Activated CD4-positive, CD25-positive, alpha-beta regulatory T cell treated with anti-CD3 and anti-CD28 coated beads, Interleukin-2, amount 50 U/mL, for 72 hours (primary cell): ENCODE measurements around the gene XCL2.
"Not testable (repeated sequence)": the region's sequence is repeated elsewhere in the genome, so short reads cannot be mapped to it uniquely, and the experiment has no call there.

Experiments
- DNase-seq: peaks from one replicate; pipeline ENCODE4 v3.0.0; 2021

XCL2 gene

DNA sequence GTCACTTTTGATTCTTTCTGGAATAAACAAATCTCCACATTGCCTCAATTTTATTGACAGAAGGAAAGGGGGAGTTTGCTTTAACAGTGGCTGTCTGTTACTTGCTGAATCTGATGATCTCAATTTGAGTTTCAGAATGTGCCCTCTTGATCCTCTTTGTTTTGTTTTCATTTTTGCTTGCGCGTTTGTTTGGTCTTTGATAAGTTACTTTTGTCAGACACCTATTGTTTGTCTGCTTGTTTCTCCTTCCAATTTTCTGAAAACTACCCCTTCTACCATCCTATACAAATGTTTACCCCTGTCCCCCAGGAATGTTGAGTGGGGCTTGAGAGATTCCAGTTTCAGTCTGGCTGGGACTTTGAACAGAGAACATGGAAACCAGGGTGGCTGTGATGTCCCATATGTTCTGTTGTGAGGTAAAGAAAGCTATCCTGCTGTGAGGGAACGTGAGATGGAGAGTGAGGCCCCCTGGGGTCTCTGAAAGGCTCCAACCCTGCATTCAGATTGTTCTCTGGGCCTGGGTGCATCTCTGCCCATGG is 11.8 kb upstream of the XCL2 start:
- no peak for DNase-seq

- no peak for DNase-seq
These were observed 11.0 kb upstream of the XCL2 start for GRCh38 chr1:168554603-168555483.

DNA sequence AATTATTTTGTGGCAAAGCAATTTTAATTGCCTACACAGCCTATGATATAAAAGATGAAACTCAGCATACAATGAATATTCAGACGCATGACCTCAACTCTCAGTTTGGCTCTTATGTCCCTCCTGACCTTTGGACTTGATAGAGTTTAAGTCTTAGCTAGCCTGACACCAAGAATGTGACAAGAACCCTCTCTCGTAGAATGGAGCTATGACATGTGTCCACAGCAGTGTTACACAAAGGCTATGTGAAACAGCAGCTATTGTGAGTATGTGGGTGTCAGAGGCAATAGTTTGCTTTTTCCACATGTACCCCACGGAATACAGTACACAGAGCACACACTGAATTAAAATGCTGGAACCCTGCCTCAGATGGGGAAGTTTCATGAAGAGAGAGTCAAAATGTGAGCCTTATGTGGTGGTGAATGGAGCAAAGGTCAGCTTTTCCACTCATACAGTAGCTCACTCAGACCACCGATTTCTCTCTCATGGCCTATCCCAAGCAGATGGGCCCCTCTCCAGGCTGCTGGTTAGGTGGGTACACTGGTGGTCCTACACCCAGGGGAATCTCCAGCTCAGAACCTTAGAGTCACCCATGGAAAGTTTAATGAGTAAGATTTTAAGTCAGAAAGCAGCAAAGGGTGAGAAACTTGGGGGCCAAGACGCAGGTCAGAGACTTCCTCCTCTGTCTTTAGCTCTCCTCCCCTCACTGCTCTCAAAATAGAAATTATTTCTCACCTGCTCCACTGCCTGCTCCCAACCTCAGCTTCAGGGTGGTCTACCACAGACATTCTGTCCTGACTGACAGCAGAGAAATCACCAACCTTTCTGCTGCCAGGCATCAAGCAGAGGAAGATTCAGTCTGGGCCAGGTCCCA is 10.1 kb upstream of the XCL2 start:
- no peak for DNase-seq

DNA sequence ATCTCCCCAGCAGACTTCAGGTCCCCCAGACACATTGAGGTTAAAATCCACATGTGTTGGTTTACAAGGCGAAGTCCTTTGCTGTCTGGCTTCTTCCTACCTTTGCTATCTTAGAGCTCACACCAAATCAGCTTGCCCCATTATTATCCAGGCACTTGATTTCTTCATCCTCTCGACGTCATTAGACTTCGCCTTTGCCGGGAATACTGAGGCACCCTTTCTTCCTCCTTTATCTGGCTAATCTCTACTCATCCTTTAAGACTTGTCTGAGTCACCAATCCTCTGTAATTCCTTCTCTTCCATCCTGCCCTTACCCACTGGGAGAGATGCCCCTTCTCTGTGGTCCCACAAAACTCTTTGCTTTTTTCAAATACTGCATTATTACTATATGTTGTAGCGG is 9.2 kb upstream of the XCL2 start:
- no peak for DNase-seq

GRCh38 chr1:168551688-168552087 is 7.9 kb upstream of the XCL2 start:
- no peak for DNase-seq

- no peak for DNase-seq
These were observed 7.2 kb upstream of the XCL2 start for GRCh38 chr1:168550971-168551370.

DNA sequence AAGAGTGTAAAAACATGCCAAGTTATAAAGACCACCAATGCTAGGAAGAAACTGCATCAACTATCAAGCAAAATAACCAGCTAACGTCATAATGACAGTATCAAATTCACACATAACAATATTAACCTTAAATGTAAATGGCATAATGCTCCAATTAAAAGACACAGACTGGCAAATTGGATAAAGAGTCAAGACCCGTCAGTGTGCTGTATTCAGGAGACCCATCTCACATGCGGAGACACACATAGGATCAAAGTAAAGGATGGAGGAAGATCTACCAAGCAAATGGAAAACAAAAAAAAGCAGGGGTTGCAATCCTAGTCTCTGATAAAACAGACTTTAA is 2.7 kb upstream of the XCL2 start:
- not testable (repeated sequence) for DNase-seq

GRCh38 chr1:168545678-168546552 is 2.1 kb upstream of the XCL2 start:
- not testable (repeated sequence) for DNase-seq

DNA sequence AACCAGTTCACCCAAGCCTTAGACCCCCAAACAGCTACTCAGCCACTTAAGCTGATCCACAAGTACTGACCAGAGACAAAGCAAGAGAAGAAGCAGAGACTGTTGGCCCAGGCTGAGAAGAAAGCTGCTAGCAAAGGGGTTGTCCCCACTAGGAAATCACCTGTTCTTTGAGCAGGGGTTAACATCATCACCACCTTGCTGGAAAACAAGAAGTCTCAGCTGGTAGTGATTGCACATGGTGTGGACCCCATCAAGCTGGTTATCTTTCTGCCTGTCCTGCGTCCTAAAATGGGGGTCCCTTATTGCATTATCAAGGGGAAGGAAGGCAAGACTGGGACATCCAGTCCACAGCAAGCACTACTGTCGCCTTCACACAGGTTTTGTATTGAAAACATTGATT is 819 bp downstream of the XCL2 start:
- DNase-seq = not testable (repeated sequence)

GRCh38 chr1:168540798-168541197 is 3.0 kb downstream of the XCL2 start:
- DNase-seq = not testable (repeated sequence)

DNA sequence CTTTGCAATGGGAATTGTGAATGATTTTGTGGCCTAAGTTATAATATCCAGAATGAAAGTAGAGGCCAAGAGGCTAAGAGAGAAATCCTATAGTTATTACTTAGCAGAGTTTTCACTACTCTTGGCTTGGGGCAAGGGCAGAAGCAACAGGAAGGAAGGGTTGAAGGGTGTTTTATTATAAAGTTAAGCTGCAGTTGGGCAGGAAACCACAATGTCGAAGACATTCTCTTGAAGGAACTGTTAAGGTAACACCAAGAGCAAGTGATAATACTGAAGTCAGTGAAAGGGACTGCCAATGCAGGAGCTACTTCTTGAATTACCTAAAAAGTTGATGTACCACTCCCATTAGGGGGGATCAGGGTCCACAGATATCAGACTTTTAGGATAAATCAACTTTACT is 8.3 kb downstream of the XCL2 start:
- DNase-seq = no peak

- DNase-seq = no peak
These were observed 12.0 kb downstream of the XCL2 start for GRCh38 chr1:168531615-168532345.

- DNase-seq = no peak
These were observed 14.3 kb downstream of the XCL2 start for GRCh38 chr1:168529518-168529917.

DNA sequence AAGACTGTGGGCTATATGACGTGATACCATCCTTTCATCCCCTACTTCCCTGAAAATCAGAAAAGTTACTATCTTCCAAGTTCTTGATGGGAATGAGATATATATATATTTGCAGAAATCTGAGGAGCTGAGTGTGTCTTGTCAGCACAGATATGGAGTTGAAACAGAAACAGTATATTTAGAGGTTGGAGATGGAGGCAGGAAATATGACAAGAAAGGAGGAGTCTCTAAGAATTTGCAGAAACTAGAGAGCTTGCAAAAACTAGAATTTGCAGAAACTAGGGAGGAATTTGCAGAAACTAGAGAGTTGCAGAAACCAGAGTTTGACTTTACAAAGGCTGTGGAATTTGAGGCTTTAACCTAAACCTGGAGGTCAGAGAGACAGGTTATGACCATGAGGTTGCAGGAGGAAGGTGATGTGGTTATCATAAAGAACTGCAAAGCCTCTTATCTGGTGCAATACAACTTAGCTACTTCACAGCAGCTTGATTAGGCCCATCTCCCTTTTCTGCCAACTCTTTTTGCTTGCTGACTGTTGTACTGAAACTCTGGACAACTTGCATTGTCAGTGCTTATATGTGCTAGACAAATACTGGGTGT is 22.3 kb downstream of the XCL2 start:
- DNase-seq = no peak

DNA sequence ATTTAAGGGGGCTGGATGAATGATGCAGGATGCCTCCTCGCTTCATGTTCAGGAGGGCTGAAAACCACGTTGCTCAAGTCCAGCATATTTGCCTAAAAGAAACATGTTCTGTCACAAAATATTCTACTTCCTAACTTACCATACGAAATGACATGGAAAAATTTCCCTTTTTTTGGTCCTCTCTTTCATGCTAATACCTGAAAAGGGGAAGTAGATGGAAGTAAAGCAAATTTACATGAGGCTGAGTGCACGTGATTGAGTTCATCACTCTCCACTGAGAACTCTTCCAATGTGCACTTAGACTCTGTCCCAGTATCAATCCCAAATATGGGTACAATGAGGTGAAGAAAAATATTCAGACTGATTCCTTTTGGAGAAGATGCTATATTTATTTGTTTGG is 23.0 kb downstream of the XCL2 start:
- no peak for DNase-seq

GRCh38 chr1:168520052-168520751 is 23.6 kb downstream of the XCL2 start:
- no peak for DNase-seq

GRCh38 chr1:168518813-168519212 is 25.0 kb downstream of the XCL2 start:
- DNase-seq = no peak

- DNase-seq = no peak
These were observed 25.6 kb downstream of the XCL2 start for GRCh38 chr1:168518201-168518689.

DNA sequence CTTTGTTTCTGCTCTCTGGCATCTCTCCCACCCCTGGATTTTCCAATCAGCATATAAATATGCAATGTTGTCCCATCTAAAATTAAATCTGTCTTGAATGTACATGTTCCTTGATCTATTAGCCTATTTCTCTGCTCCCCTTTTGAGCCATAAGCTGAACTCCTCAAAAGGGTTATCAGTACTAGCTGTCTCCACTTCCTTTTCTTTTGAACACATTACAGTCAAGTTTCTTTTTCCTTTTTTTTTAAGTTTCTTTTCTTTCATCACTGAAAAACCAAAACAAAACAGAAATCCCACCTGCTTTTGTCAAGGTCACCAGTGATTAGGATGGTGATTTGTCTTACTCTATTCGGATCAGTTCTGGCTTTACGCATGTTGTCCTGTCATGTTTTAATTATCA is 29.3 kb downstream of the XCL2 start:
- no peak for DNase-seq

- no peak for DNase-seq
These were observed 30.0 kb downstream of the XCL2 start for GRCh38 chr1:168513656-168514404.
